ENCODE measurements around the gene LRRC10B. TPM values are rescaled to one million over a fixed set of nuclear protein-coding genes. Genes with fewer than 3 reads are reported as not detected.

LRRC10B gene
- total RNA-seq, 1 experiment from 2014 or later = 2.6 TPM

DNA sequence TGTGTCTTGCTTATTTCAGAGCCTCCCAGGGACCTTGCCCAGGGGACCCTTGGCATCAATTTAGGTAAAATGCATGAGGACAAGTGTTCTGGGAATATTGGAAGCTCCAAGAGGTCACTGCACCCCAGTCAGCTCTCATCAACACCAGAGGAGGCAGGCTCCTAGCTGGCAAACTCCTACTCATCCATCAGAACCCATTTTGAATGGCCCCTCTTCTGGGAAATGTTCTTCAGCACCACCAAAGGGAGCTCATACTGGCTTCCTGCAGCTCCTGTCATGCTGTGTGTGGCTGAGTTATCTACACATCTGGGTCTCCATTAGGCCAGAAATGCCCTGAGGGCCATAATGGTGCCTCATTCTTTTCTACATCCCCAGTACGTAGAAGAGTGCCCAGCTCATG is 17.7 kb downstream of the LRRC10B start:
- no peak overlapping the region for H3K4me3 ChIP-seq (ENCODE audit: insufficient read depth, low read depth, low read length)
- no peak for DNase-seq
- no peaks in the 10 kb centered on the region for H3K27me3 ChIP-seq (ENCODE audit: control insufficient read depth, insufficient read depth, low read length)
- no peaks in the 10 kb centered on the region for H3K36me3 ChIP-seq (replicated peaks; ENCODE audit: control insufficient read depth, insufficient read depth, low read length)

DNA sequence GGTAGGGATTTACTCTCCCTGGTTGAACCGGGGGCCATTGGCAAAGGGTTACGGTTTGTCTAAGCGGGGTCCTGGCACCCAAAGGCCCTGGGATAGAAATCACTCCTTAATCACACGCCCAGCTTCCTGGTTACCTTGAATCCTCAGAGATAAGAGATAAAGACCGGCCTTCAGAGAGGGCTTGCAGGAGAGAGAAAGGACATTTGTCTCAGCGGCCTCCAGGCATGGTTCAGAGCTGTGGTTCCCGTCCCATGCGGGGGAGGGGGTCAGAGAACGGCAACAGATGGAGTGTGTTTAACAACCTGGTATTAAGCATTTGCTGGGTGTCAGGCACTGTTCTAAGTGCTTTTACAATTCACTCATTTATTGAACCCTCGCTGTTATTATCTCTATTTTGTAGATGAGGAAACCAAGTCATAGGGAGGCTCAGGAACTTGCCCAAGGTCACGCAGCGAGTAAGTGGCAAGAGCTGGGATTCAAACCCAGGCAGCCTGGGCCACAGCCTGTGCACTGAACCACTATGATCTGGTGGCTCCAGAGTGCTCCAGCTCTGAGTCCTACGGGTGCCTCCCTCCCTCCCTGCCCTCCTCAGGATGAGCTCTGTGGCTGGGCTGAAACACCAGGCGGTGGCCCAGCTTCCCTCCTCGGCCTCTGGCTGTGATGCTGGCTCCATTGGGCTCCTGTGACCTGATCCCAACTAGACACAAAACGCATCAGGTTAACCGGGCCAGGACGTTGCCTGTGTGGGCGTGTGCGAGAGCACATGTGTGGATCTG is 18.6 kb downstream of the LRRC10B start:
- Histone ChIP-seq H3K27me3 (ENCODE audit: control insufficient read depth, insufficient read depth, low read length) (no peaks in the 10 kb centered on the region), H3K36me3 (replicated peaks; ENCODE audit: control insufficient read depth, insufficient read depth, low read length) (no peaks in the 10 kb centered on the region), H3K4me3 (ENCODE audit: insufficient read depth, low read depth, low read length) (no peak overlapping the region)
- DNase-seq = no peak

DNA sequence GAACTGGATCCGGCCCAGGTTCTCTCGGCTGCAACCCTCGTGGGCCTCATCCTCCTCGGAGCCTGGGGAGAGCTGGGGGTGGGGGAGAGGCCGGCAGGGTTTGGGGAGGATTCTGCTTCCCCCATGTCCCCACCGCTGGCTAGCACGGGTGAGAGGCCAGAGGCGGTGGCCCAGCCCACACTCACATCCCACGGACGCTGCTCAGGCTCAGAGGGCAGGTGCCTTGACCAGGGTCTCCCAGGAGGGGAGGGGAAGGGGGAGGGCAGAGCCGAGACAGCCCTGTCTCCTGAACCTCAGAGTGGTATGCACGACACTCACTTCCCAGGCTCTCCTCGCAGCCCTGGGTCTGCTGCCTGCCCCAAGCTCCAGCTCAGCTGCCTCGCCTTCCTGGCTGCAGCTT is 19.6 kb downstream of the LRRC10B start:
- peak; percentile 75 for DNase-seq
- no peak overlapping the region for H3K4me3 ChIP-seq (ENCODE audit: insufficient read depth, low read depth, low read length)
- no peaks in the 10 kb centered on the region for H3K36me3 ChIP-seq (replicated peaks; ENCODE audit: control insufficient read depth, insufficient read depth, low read length)
- H3K27me3 ChIP-seq (ENCODE audit: control insufficient read depth, insufficient read depth, low read length) = no peaks in the 10 kb centered on the region

DNA sequence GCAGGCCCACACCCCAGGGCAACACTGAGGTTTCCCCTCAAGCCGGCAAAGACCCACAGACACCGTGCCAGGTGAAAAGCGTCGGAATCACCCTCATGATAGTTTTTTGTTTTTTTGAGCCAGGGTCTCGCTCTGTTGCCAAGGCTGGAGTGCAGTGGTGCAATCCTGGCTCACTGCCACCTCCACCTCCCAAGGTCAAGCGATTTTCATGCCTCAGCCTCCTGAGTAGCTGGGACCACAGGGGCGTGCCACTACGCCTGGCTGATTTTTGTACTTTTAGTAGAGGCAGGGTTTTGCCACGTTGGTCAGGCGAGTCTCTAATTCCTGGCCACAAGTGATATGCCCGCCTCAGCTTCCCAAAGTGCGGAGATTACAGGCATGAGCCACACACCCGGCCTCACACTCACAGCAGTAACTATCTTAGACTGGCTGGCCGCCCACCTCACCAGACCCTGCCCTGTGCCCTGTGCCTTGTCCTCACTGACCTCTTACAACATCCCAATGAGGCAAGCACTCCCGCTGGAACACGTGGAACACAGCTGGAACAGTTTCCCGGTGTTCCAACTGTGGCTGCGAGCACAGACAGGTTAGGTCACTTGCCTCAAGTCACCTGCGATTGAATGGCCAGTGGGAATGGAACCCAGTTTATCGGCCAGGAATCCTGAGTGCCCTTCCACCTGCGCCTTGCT is 21.1 kb downstream of the LRRC10B start:
- no peak for DNase-seq
- H3K36me3 ChIP-seq (replicated peaks; ENCODE audit: control insufficient read depth, insufficient read depth, low read length) = no peaks in the 10 kb centered on the region
- no peaks in the 10 kb centered on the region for H3K27me3 ChIP-seq (ENCODE audit: control insufficient read depth, insufficient read depth, low read length)
- no peak overlapping the region for H3K4me3 ChIP-seq (ENCODE audit: insufficient read depth, low read depth, low read length)

DNA sequence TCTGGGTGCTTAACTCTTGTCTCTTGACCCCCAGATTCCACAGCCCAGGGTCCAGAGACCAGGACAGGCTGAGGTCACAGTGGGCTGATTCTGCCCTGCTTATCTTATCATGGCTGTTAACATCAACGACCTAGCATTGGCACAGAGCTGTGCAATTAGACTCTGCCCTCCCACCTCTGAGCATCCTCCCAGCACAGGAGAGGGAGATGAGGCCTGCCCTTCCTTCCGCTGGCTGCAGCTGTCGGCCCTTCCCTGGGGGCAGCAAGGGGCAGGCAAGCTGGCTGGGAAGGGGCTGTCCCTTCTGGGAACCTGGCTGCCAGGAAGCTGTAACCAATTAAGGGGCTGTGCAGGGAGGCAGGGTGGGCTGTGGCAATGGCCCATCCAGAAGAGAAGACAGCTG is 22.5 kb downstream of the LRRC10B start:
- Histone ChIP-seq H3K27me3 (ENCODE audit: control insufficient read depth, insufficient read depth, low read length) (no peaks in the 10 kb centered on the region), H3K4me3 (ENCODE audit: insufficient read depth, low read depth, low read length) (no peak overlapping the region), H3K36me3 (replicated peaks; ENCODE audit: control insufficient read depth, insufficient read depth, low read length) (no peaks in the 10 kb centered on the region)
- DNase-seq = no peak

DNA sequence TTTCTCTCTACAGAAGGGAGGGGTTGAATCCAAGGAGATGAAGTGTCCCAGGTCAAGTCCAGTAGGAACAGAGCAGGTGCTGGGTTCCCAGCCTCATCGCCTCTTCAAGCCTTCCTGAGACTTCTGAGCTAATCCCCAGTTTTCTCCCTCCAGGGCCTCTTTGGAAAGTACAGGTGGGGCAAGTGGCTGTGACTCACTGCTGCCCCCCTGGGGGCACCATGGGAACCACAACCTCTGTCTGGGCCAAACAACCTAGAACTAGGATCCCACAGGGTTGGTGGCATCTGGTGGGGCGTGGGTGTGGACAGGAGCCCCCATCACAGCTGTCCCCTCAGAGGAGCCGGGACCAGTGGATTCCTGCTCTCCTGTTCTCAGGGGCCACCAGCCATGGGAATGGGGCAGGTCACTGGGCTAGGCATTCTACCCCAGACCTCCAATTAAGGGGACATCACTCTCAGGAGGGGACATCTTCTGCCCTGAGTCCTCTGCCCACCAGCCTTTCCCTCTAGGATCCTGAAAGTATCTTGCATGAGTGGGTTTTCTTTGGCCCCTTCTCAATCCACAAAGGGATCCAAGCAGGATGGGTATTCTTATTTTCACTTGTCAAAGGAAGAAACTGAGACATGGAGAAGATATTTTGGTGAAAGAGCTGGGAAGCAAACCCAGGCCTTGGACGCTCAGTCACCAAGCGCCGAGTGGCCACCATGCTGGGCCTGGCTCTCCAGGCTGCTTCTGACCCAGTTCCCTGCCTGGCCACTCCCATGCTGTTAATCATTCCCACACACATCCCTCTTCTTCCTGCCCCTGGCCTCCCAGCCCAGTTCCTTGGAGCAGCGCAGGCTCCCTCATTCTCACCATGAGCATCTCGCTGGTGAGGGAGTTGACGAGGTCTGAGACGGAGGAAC is 23.8 kb downstream of the LRRC10B start:
- Histone ChIP-seq H3K4me3 (ENCODE audit: insufficient read depth, low read depth, low read length) (no peak overlapping the region), H3K36me3 (replicated peaks; ENCODE audit: control insufficient read depth, insufficient read depth, low read length) (no peaks in the 10 kb centered on the region), H3K27me3 (ENCODE audit: control insufficient read depth, insufficient read depth, low read length) (no peaks in the 10 kb centered on the region)
- peak; percentile 97 for DNase-seq

DNA sequence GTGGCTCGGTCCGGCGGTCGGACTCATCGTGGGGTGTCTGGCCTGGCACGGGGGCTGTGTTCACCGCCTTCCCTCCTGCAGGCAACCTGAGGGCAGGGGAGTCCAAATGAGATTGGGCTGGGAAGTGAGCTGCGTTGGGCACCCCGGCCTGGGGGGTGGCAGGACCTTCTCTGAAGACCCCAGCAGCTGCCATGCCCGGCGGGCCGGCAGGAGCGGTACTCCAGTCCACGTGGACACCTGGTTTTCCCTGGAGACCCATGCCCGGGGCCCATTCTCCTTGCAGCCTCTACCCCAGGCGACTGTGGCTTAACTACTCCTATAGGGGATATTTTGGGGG is 24.5 kb downstream of the LRRC10B start:
- no peaks in the 10 kb centered on the region for H3K27me3 ChIP-seq (ENCODE audit: control insufficient read depth, insufficient read depth, low read length)
- no peak overlapping the region for H3K4me3 ChIP-seq (ENCODE audit: insufficient read depth, low read depth, low read length)
- DNase-seq = no peak
- H3K36me3 ChIP-seq (replicated peaks; ENCODE audit: control insufficient read depth, insufficient read depth, low read length) = no peaks in the 10 kb centered on the region

DNA sequence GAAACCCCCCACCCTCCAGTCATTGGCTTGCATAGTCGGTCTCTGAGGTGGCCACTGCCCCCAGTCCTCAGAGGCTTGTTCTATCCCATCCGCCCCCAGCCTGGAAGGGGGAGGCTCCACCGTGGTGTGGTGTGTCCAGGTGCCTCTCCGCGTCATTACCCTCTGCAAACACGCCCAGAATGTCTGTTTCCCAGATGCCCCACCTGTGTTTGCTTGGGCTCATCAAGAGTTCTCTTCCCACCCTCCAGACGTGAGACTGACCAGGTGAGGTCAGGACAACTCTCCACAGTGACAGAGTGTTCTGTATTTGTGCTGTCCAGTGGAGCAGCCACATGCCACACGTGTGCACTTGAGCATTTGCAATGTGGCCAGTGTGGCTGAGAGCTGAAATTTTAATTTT is 24.9 kb downstream of the LRRC10B start:
- DNase-seq = no peak
- Histone ChIP-seq H3K27me3 (ENCODE audit: control insufficient read depth, insufficient read depth, low read length) (no peaks in the 10 kb centered on the region), H3K4me3 (ENCODE audit: insufficient read depth, low read depth, low read length) (no peak overlapping the region), H3K36me3 (replicated peaks; ENCODE audit: control insufficient read depth, insufficient read depth, low read length) (no peaks in the 10 kb centered on the region)

DNA sequence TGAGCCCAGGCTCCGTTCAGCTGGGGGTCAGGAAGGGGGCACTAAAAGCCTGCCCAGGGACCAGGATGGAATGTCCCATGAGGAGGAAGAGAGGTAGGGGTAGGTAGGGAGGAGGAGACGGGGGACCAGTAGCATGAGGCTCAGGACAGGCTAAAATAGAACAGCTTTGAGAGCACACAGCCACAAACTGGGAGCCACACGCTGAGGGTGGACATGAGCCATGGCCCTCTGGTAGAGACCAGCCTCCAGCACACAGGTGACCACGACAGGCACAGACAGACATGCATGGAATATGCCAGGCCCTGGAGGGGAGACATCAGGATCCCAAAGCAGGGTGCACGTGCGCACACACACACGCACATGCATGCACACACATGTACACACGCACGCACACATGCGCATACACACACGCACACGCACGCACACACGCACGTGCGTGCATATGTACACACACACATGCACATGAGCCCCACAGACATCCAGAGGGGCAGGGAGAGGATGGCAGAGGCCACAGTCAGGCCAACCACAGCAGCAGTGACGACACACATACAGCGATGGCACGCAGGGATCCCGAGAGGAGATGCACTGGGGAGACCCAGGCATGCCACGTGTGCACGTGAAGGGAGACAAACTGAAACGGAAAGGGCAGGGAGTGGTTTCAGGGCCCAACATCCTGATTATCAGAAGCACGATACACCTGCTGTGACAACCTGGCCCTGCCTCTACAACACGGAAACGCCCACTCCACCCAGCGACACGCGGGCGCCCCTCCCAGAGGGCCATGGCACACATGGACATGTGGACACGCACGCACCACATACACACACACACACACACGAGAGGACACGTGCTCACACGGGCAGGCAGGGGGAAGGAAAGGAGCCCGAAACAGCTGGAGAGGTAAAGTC is 25.7 kb downstream of the LRRC10B start:
- Histone ChIP-seq H3K4me3 (ENCODE audit: insufficient read depth, low read depth, low read length) (no peak overlapping the region), H3K27me3 (ENCODE audit: control insufficient read depth, insufficient read depth, low read length) (no peaks in the 10 kb centered on the region)

DNA sequence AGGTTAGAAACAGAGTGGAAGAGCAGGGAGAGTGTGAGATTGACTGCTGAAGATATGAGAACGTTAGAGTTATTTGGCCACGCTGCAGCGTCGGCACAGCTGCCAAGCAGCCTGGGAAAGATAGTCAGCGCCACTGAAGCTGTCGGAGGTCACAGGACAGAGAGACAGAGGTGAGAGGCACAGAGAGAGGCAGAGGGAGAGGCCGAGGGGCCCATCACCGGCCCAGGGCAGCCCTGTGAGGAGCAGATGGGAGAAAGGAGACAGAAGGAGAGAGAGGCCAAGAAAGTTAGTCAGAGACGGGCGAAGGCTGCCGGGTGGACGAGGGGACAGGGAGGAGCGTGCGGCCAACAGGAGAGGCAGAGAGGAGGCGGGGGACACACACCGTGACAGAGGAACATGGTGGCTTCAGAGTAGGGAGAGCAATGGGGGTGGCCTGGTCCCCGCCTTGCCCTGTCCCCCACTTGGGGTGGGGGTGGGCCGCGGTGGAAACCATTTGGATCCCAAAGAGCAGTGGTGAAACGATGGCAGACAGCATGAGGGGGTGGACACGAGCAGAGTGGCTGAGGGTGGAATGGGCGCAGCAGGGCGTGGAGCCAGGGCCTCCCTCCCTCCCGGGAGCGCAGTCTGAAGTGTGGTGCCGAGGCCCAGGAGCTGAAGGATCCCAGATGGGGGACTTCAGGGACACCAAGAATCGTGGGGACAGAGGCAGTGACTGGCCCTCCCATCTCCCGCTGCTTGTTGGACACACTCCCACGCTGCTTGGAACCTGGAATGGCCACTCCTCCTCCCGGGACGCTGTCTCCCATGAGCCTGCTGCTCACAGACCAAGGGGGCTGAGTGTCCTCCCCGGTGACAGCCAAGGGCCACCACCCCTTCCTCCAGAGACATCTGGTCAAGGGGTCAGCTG is 26.6 kb downstream of the LRRC10B start:
- Histone ChIP-seq H3K4me3 (ENCODE audit: insufficient read depth, low read depth, low read length) (no peak overlapping the region), H3K36me3 (replicated peaks; ENCODE audit: control insufficient read depth, insufficient read depth, low read length) (no peaks in the 10 kb centered on the region), H3K27me3 (ENCODE audit: control insufficient read depth, insufficient read depth, low read length) (no peaks in the 10 kb centered on the region)
- no peak for DNase-seq

More for the DNA sequence above, 25.7 kb downstream of the LRRC10B start:
- DNase-seq = no peak
- H3K36me3 ChIP-seq (replicated peaks; ENCODE audit: control insufficient read depth, insufficient read depth, low read length) = no peaks in the 10 kb centered on the region

DNA sequence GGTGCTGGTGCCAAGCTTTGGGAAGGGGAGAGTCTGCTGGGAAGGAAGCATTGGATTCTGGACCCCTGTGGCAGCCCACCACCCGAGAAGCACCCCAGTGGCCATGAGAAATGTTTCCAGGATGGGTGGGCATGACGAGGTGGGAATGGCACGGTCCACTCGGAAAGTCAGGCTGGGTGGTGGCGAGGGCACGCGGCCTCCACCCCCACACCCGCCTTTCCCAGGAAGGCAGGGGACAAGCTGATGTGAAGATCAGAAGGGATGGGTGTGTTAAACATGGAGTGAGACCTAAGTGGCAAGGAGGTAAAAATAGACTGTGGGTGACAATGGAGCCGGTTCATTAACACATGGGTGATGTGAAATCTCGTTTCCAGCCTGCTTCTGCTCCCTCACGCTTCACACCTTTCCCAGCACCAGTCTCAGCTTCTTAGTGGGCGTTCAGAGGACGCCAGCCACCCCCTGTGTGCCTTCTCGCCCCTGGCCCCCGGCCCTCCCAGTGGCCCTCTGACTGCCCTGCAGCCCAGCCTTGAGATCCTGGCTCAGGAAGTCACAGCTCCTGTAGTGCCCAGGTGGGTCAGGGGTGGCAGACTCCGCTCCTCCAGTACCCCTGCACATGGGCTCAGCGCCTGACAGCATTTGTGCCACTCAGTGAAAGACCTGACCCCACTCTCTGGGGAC is 27.6 kb downstream of the LRRC10B start:
- no peak for DNase-seq
- H3K36me3 ChIP-seq (replicated peaks; ENCODE audit: control insufficient read depth, insufficient read depth, low read length) = no peaks in the 10 kb centered on the region
- H3K27me3 ChIP-seq (ENCODE audit: control insufficient read depth, insufficient read depth, low read length) = no peaks in the 10 kb centered on the region
- no peak overlapping the region for H3K4me3 ChIP-seq (ENCODE audit: insufficient read depth, low read depth, low read length)

DNA sequence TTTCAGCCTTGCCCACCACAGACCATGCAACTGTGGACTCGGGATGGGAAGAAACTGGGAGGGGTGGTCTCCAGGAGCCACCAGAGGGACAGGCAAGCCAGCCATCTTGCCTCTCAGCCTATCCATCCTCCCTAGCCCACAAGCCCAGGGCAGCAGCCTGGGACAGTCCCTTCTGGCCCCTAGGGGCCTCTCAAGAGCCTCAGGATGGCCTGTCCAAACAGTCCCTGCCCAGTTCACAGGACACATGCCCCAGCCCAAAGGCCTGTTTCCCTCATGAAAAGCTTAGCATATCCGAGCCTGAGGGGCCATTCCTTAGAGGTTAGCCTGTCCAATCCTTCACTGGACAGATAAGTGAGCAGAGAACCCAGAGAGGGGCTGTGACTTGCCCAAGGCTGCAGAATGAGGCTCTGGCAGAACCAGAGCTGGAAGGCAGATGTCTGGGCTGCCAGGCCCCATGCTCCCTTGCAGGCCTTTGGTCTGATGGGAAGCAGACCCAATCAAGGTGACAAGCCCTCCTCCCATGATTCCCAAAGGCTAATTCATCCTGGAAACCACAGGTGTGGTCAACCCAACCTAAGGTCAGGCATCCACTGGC is 28.2 kb downstream of the LRRC10B start:
- peak; percentile 77 for DNase-seq
- Histone ChIP-seq H3K4me3 (ENCODE audit: insufficient read depth, low read depth, low read length) (no peak overlapping the region), H3K27me3 (ENCODE audit: control insufficient read depth, insufficient read depth, low read length) (no peaks in the 10 kb centered on the region), H3K36me3 (replicated peaks; ENCODE audit: control insufficient read depth, insufficient read depth, low read length) (no peaks in the 10 kb centered on the region)

All from H7 (cell line).